ENCODE results near the gene PTPRO.

Gene PTPRO

DNA sequence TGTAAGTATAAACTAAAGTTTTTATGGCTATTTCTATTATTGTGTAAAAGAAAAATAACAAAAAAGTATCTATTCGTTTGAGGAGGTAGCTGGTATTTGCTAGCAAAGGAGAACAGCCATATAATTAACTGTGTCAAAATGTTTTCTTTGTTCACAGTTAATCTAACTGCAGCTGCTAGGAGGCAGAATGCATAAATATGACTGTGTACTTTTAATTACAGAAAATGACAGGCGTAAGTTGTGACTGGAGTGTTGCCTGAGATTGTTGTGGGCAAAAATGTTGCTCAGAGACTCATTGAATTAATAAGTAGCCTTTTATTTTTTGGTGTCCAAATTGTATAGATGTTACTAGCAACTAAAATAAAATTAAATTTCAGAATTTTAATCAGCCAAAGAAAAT lies 33.5 kb downstream of the PTPRO start:
- Histone ChIP-seq H3K4me1 (ENCODE audit: insufficient read depth, low read length) (no peaks in the 10 kb centered on the region), H3K9ac (ENCODE audit: low read depth, low read length) (no peak overlapping the region), H3K9me3 (ENCODE audit: insufficient read depth, low read depth, low read length) (no peaks in the 10 kb centered on the region), H3K36me3 (ENCODE audit: insufficient read depth, low read length) (no peaks in the 10 kb centered on the region), H3K27me3 (ENCODE audit: insufficient read depth, low read length) (no peaks in the 10 kb centered on the region), H3K27ac (ENCODE audit: low read depth, low read length) (no peak overlapping the region), H3K4me3 (ENCODE audit: low read length) (no peak overlapping the region)
- WGBS = 89% methylated on average over 2 of the region's 2 CpGs

GRCh38 chr12:15356951-15357364 lies 34.6 kb downstream of the PTPRO start:
- H3K27me3 ChIP-seq (ENCODE audit: insufficient read depth, low read length) = no peaks in the 10 kb centered on the region
- WGBS = 81% methylated on average over 3 of the region's 3 CpGs
- H3K36me3 ChIP-seq (ENCODE audit: insufficient read depth, low read length) = no peaks in the 10 kb centered on the region
- H3K27ac ChIP-seq (ENCODE audit: low read depth, low read length) = no peak overlapping the region
- H3K4me3 ChIP-seq (ENCODE audit: low read length) = no peak overlapping the region
- H3K9ac ChIP-seq (ENCODE audit: low read depth, low read length) = no peak overlapping the region
- no peaks in the 10 kb centered on the region for H3K4me1 ChIP-seq (ENCODE audit: insufficient read depth, low read length)
- H3K9me3 ChIP-seq (ENCODE audit: insufficient read depth, low read depth, low read length) = no peaks in the 10 kb centered on the region

- Histone ChIP-seq H3K4me3 (ENCODE audit: low read length) (no peak overlapping the region), H3K27ac (ENCODE audit: low read depth, low read length) (no peak overlapping the region), H3K27me3 (ENCODE audit: insufficient read depth, low read length) (no peaks in the 10 kb centered on the region), H3K36me3 (ENCODE audit: insufficient read depth, low read length) (no peaks in the 10 kb centered on the region), H3K9me3 (ENCODE audit: insufficient read depth, low read depth, low read length) (no peaks in the 10 kb centered on the region), H3K9ac (ENCODE audit: low read depth, low read length) (no peak overlapping the region), H3K4me1 (ENCODE audit: insufficient read depth, low read length) (peaks cover 4% of the 10 kb centered on the region; the same call in 1 of the 2 replicates)
- WGBS = 89% methylated on average over 4 of the region's 4 CpGs
Measured at GRCh38 chr12:15364221-15365160, 42.2 kb downstream of the PTPRO start.

DNA sequence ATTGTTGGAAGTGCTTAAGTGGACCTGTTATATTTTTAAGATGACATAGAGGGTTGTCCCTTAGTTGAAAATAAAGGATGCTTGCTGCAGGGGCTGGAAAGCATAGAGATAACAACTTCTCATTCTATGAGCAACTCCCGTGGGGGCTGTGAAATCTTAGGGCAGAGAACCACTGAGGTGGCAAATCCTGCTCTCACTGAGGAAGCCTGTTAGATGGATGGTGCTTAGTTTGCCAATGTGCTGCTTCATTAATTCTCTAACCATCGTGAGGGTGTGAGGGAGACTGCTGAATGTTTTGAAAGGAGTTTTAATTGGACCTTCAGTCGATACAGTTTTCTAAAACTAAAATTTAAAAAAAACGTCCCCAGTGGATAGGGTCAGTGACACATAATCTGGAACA lies 46.5 kb downstream of the PTPRO start:
- H3K4me1 ChIP-seq (ENCODE audit: insufficient read depth, low read length) = peaks cover 4% of the 10 kb centered on the region; the same call in 1 of the 2 replicates
- no peaks in the 10 kb centered on the region for H3K9me3 ChIP-seq (ENCODE audit: insufficient read depth, low read depth, low read length)
- WGBS = 91% methylated on average over 4 of the region's 4 CpGs
- H3K27me3 ChIP-seq (ENCODE audit: insufficient read depth, low read length) = no peaks in the 10 kb centered on the region
- no peak overlapping the region for H3K27ac ChIP-seq (ENCODE audit: low read depth, low read length)
- no peaks in the 10 kb centered on the region for H3K36me3 ChIP-seq (ENCODE audit: insufficient read depth, low read length)
- H3K9ac ChIP-seq (ENCODE audit: low read depth, low read length) = no peak overlapping the region
- H3K4me3 ChIP-seq (ENCODE audit: low read length) = no peak overlapping the region

- no peaks in the 10 kb centered on the region for H3K36me3 ChIP-seq (ENCODE audit: insufficient read depth, low read length)
- WGBS = 98% methylated on average over 2 of the region's 2 CpGs
- H3K27me3 ChIP-seq (ENCODE audit: insufficient read depth, low read length) = no peaks in the 10 kb centered on the region
- H3K4me3 ChIP-seq (ENCODE audit: low read length) = no peak overlapping the region
- no peak overlapping the region for H3K27ac ChIP-seq (ENCODE audit: low read depth, low read length)
- peaks cover 4% of the 10 kb centered on the region; the same call in 1 of the 2 replicates for H3K9me3 ChIP-seq (ENCODE audit: insufficient read depth, low read depth, low read length)
- H3K4me1 ChIP-seq (ENCODE audit: insufficient read depth, low read length) = no peaks in the 10 kb centered on the region
- H3K9ac ChIP-seq (ENCODE audit: low read depth, low read length) = no peak overlapping the region
Measured at GRCh38 chr12:15372352-15372751, 50.0 kb downstream of the PTPRO start.

DNA sequence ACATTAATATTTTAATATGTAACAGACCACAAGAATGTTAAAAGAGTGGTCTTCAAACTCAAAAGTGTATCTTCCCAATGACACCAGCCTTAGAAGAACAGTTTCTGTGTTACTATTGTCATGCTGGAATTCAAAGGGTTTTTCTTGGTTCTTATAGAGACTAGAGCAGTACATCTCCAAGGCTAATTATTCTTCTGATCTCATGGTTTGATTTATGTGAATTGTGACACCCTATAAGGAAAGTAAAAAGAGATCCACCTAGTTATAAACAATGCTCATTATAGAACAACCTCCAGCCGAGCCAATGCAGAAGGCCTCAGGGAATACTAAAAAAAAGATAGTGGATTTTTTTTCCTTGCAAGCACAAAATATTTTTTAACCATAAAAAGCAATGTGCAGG lies 65.5 kb downstream of the PTPRO start:
- no peak overlapping the region for H3K9ac ChIP-seq (ENCODE audit: low read depth, low read length)
- no CpG with 5 or more reads among the region's 1 CpG for WGBS
- H3K4me1 ChIP-seq (ENCODE audit: insufficient read depth, low read length) = no peaks in the 10 kb centered on the region
- H3K36me3 ChIP-seq (ENCODE audit: insufficient read depth, low read length) = no peaks in the 10 kb centered on the region
- no peak overlapping the region for H3K27ac ChIP-seq (ENCODE audit: low read depth, low read length)
- no peaks in the 10 kb centered on the region for H3K9me3 ChIP-seq (ENCODE audit: insufficient read depth, low read depth, low read length)
- H3K27me3 ChIP-seq (ENCODE audit: insufficient read depth, low read length) = no peaks in the 10 kb centered on the region
- H3K4me3 ChIP-seq (ENCODE audit: low read length) = no peak overlapping the region

- Histone ChIP-seq H3K9ac (ENCODE audit: low read depth, low read length) (no peak overlapping the region), H3K4me3 (ENCODE audit: low read length) (no peak overlapping the region), H3K36me3 (ENCODE audit: insufficient read depth, low read length) (no peaks in the 10 kb centered on the region), H3K27me3 (ENCODE audit: insufficient read depth, low read length) (no peaks in the 10 kb centered on the region), H3K9me3 (ENCODE audit: insufficient read depth, low read depth, low read length) (no peaks in the 10 kb centered on the region), H3K27ac (ENCODE audit: low read depth, low read length) (no peak overlapping the region), H3K4me1 (ENCODE audit: insufficient read depth, low read length) (no peaks in the 10 kb centered on the region)
- 75% methylated on average over 1 of the region's 1 CpG for WGBS
Measured at GRCh38 chr12:15389561-15389960, 67.3 kb downstream of the PTPRO start.

DNA sequence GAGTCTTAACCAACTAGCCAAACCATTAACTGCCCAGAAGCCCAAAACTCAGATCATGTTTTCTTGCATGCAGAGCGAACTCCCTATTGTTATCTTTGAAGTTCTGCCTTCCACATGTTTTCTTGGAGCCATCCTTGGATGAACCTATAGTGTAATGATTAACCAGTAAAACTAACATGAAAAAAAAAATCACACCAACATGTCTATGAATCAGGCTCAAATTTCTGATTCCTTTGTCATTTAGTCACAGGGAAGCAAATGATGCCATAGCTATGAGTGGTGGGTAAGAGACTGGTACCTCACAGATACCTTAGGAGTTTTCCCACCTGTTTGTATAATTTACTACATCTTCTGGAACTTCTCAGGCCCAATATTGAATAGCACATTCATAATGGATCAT lies 70.7 kb downstream of the PTPRO start:
- 93% methylated on average over 1 of the region's 1 CpG for WGBS
- H3K9ac ChIP-seq (ENCODE audit: low read depth, low read length) = no peak overlapping the region
- H3K4me3 ChIP-seq (ENCODE audit: low read length) = no peak overlapping the region
- H3K27me3 ChIP-seq (ENCODE audit: insufficient read depth, low read length) = no peaks in the 10 kb centered on the region
- no peaks in the 10 kb centered on the region for H3K9me3 ChIP-seq (ENCODE audit: insufficient read depth, low read depth, low read length)
- no peak overlapping the region for H3K27ac ChIP-seq (ENCODE audit: low read depth, low read length)
- no peaks in the 10 kb centered on the region for H3K36me3 ChIP-seq (ENCODE audit: insufficient read depth, low read length)
- H3K4me1 ChIP-seq (ENCODE audit: insufficient read depth, low read length) = no peaks in the 10 kb centered on the region; the same call in 1 of the 2 replicates

DNA sequence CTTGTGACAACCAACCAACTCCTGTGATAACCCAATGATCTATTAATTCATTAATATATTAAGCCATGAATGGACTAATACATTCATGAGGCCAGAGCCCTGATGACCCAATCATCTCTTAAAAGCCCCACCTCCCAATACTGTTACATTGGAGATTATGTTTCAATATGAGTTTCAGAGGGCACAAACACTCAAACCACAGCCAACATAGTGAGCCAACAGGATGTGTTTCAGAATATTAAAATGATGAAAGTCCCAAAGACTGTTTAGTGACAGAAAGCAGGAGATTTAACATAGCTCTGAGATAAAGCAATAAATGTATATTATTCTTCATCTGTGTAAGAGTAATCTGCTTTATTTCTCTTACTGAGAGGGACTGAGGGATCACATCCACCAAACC lies 71.7 kb downstream of the PTPRO start:
- no peaks in the 10 kb centered on the region for H3K27me3 ChIP-seq (ENCODE audit: insufficient read depth, low read length)
- H3K9me3 ChIP-seq (ENCODE audit: insufficient read depth, low read depth, low read length) = no peaks in the 10 kb centered on the region
- no peaks in the 10 kb centered on the region; the same call in 1 of the 2 replicates for H3K4me1 ChIP-seq (ENCODE audit: insufficient read depth, low read length)
- no peaks in the 10 kb centered on the region for H3K36me3 ChIP-seq (ENCODE audit: insufficient read depth, low read length)
- H3K27ac ChIP-seq (ENCODE audit: low read depth, low read length) = no peak overlapping the region
- H3K9ac ChIP-seq (ENCODE audit: low read depth, low read length) = no peak overlapping the region
- no peak overlapping the region for H3K4me3 ChIP-seq (ENCODE audit: low read length)

DNA sequence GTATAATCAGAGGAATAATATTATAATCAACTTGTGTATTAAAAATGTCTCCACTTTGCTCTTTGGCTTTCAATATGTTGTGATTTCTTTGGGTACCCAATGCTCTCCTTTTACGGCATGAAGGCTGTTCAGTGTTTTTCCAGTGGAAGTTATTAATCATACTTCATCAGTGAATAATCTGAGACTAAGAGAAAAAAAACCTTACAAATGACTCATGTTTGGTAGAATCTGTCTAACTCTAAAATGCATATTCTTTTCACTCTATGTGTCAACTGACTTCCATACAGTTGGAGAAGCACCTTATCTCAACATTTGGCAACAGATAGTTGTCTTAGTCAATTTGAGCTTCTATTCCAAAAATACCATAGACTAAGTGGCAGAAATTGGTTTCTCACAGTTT lies 82.2 kb downstream of the PTPRO start:
- no peak overlapping the region for H3K9ac ChIP-seq (ENCODE audit: low read depth, low read length)
- no peak overlapping the region for H3K4me3 ChIP-seq (ENCODE audit: low read length)
- no CpG with 5 or more reads among the region's 1 CpG for WGBS
- H3K27ac ChIP-seq (ENCODE audit: low read depth, low read length) = no peak overlapping the region
- no peaks in the 10 kb centered on the region for H3K36me3 ChIP-seq (ENCODE audit: insufficient read depth, low read length)
- H3K9me3 ChIP-seq (ENCODE audit: insufficient read depth, low read depth, low read length) = no peaks in the 10 kb centered on the region
- H3K27me3 ChIP-seq (ENCODE audit: insufficient read depth, low read length) = no peaks in the 10 kb centered on the region
- H3K4me1 ChIP-seq (ENCODE audit: insufficient read depth, low read length) = no peaks in the 10 kb centered on the region

- no peaks in the 10 kb centered on the region for H3K4me1 ChIP-seq (ENCODE audit: insufficient read depth, low read length)
- no peaks in the 10 kb centered on the region for H3K27me3 ChIP-seq (ENCODE audit: insufficient read depth, low read length)
- H3K9me3 ChIP-seq (ENCODE audit: insufficient read depth, low read depth, low read length) = no peaks in the 10 kb centered on the region
- no peak overlapping the region for H3K9ac ChIP-seq (ENCODE audit: low read depth, low read length)
- no peak overlapping the region for H3K4me3 ChIP-seq (ENCODE audit: low read length)
- H3K27ac ChIP-seq (ENCODE audit: low read depth, low read length) = no peak overlapping the region
- 100% methylated on average over 1 of the region's 2 CpGs for WGBS
- H3K36me3 ChIP-seq (ENCODE audit: insufficient read depth, low read length) = no peaks in the 10 kb centered on the region
Measured at GRCh38 chr12:15405606-15406005, 83.3 kb downstream of the PTPRO start.
